GM12872 (cell line): ENCODE measurements around the gene SELENOV.

Experiments
- TF ChIP-seq, protein P1 (sequence below): IDR thresholded peaks from 3 replicates; pipeline ENCODE4 v1.5.1; 2011; ENCODE audit warnings: low read depth, mild to moderate bottlenecking, low read length, moderate library complexity; ENCODE audit not compliant: insufficient read depth

SELENOV gene

GRCh38 chr19:39568604-39569003 lies 53.7 kb downstream of the SELENOV start:
- TF ChIP-seq, protein P1, sequence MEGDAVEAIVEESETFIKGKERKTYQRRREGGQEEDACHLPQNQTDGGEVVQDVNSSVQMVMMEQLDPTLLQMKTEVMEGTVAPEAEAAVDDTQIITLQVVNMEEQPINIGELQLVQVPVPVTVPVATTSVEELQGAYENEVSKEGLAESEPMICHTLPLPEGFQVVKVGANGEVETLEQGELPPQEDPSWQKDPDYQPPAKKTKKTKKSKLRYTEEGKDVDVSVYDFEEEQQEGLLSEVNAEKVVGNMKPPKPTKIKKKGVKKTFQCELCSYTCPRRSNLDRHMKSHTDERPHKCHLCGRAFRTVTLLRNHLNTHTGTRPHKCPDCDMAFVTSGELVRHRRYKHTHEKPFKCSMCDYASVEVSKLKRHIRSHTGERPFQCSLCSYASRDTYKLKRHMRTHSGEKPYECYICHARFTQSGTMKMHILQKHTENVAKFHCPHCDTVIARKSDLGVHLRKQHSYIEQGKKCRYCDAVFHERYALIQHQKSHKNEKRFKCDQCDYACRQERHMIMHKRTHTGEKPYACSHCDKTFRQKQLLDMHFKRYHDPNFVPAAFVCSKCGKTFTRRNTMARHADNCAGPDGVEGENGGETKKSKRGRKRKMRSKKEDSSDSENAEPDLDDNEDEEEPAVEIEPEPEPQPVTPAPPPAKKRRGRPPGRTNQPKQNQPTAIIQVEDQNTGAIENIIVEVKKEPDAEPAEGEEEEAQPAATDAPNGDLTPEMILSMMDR, result no peak
